Dermis microvascular lymphatic vessel endothelial cell (primary cell): Measurements from ENCODE around the gene PROP1. TPM values are rescaled to one million over a fixed set of nuclear protein-coding genes. Genes with fewer than 3 reads are reported as not detected.
"Not testable (repeated sequence)": the region's sequence is repeated elsewhere in the genome, so short reads cannot be mapped to it uniquely, and the experiment has no call there.

Experiments used
- DNase-seq, 2 donors: peaks; one replicate each; pipeline versions ENCODE4 v3.0.0 to v3.0.0-alpha.2; 2010; ENCODE audit warnings: low read depth in 2 of 2
- total RNA-seq: library from RNA; depleted of rRNA; stranded (reverse); fragments of >200 nt; gene quantifications from 2 replicates; pipeline ENCODE4 v1.2.1, GENCODE V29; 2014

PROP1 gene
- total RNA-seq, 1 donor from 2014 or later = not detected

GRCh38 chr5:177982956-177983355 lies 13.1 kb downstream of the PROP1 start:
- no peak for DNase-seq

- no peak for DNase-seq
Observed at GRCh38 chr5:177982072-177982727, 13.8 kb downstream of the PROP1 start.

GRCh38 chr5:177981296-177982071 lies 14.6 kb downstream of the PROP1 start:
- DNase-seq = no peak

GRCh38 chr5:177980743-177981151 lies 15.3 kb downstream of the PROP1 start:
- no peak for DNase-seq

- not testable (repeated sequence) for DNase-seq
Observed at GRCh38 chr5:177977600-177977999, 18.4 kb downstream of the PROP1 start.

- DNase-seq = no peak
Observed at GRCh38 chr5:177973066-177973635, 22.9 kb downstream of the PROP1 start.

- DNase-seq = no peak
Observed at GRCh38 chr5:177972613-177973012, 23.4 kb downstream of the PROP1 start.

- DNase-seq = not testable (repeated sequence)
Observed at GRCh38 chr5:177972014-177972413, 24.0 kb downstream of the PROP1 start.

GRCh38 chr5:177968661-177969211 lies 27.3 kb downstream of the PROP1 start:
- DNase-seq = no peak

- peak in 1 of 2 donors; percentile 41 for DNase-seq
Observed at GRCh38 chr5:177967221-177967887, 28.7 kb downstream of the PROP1 start.

GRCh38 chr5:177966839-177967166 lies 29.2 kb downstream of the PROP1 start:
- DNase-seq = no peak

- no peak for DNase-seq
Observed at GRCh38 chr5:177966009-177966838, 29.8 kb downstream of the PROP1 start.

GRCh38 chr5:177964471-177964870 lies 31.6 kb downstream of the PROP1 start:
- DNase-seq = no peak

GRCh38 chr5:177963966-177964365 lies 32.1 kb downstream of the PROP1 start:
- no peak for DNase-seq

- DNase-seq = no peak
Observed at GRCh38 chr5:177959315-177959714, 36.7 kb downstream of the PROP1 start.

GRCh38 chr5:177958696-177959095 lies 37.3 kb downstream of the PROP1 start:
- DNase-seq = no peak

GRCh38 chr5:177957241-177957640 lies 38.8 kb downstream of the PROP1 start:
- DNase-seq = no peak

GRCh38 chr5:177953101-177953500 lies 42.9 kb downstream of the PROP1 start:
- not testable (repeated sequence) for DNase-seq

GRCh38 chr5:177949656-177950055 lies 46.4 kb downstream of the PROP1 start:
- DNase-seq = not testable (repeated sequence)

GRCh38 chr5:177949065-177949464 lies 47.0 kb downstream of the PROP1 start:
- DNase-seq = not testable (repeated sequence)

- not testable (repeated sequence) for DNase-seq
Observed at GRCh38 chr5:177947912-177948311, 48.1 kb downstream of the PROP1 start.
